ENCODE data around the gene FUT2. TPM values are rescaled to one million over a fixed set of nuclear protein-coding genes. Genes with fewer than 3 reads are reported as not detected.
"Not testable (repeated sequence)": the region's sequence is repeated elsewhere in the genome, so short reads cannot be mapped to it uniquely, and the experiment has no call there.

The FUT2 gene
- total and polyA plus RNA-seq, 2 donors (not counting 1 experiment from before 2014, with no cell fraction given) = under 0.01 TPM; not detected in 1

- no peak for DNase-seq (ENCODE audit: low read depth in 2 of 2)
- H3K79me2 ChIP-seq (ENCODE audit: control insufficient read depth, insufficient read depth, low read length) = no peaks in the 10 kb centered on the region
- TF ChIP-seq EZH2 (IDR thresholded peaks at IDR 0.05; ENCODE audit: low read length, missing control alignments) (no peak), CTCF (conservative IDR thresholded peaks at IDR 0.05 in 1 of 2, IDR thresholded peaks at IDR 0.05 in 1 of 2; ENCODE audit: low read depth in 1 of 2, low read length in 2 of 2) (no peak)
- H3K9me3 ChIP-seq (ENCODE audit: control insufficient read depth, insufficient read depth, low read depth, low read length) = no peaks in the 10 kb centered on the region
- no peaks in the 10 kb centered on the region for H4K20me1 ChIP-seq (ENCODE audit: control insufficient read depth, extremely low read depth, insufficient read depth, low read length)
- H3K9ac ChIP-seq (ENCODE audit: insufficient read depth, low read length) = no peak overlapping the region
- no peak overlapping the region for H3K4me2 ChIP-seq (ENCODE audit: extremely low read depth, insufficient read depth, low read length)
- no peaks in the 10 kb centered on the region for H3K27me3 ChIP-seq (ENCODE audit: control insufficient read depth, insufficient read depth, low read length)
- no peaks in the 10 kb centered on the region for H3K36me3 ChIP-seq (ENCODE audit: control insufficient read depth, insufficient read depth, low read length)
- no peak overlapping the region for H2AFZ ChIP-seq (ENCODE audit: low read length)
- no peak overlapping the region for H3K27ac ChIP-seq (ENCODE audit: insufficient read depth, low read length)
- H3K4me1 ChIP-seq (ENCODE audit: control insufficient read depth, extremely low read depth, insufficient read depth, low read length) = no peaks in the 10 kb centered on the region
- no peak overlapping the region for H3K4me3 ChIP-seq (replicated peaks in 1 of 4; ENCODE audit: control extremely low read depth in 1 of 4, insufficient read depth in 1 of 4, low read depth in 3 of 4, low read length in 4 of 4)
Observed at GRCh38 chr19:48687776-48688175, 8.0 kb upstream of the FUT2 start.

GRCh38 chr19:48689449-48689848 is 6.3 kb upstream of the FUT2 start:
- no peak overlapping the region for H3K4me2 ChIP-seq (ENCODE audit: extremely low read depth, insufficient read depth, low read length)
- H3K4me3 ChIP-seq (replicated peaks in 1 of 4; ENCODE audit: control extremely low read depth in 1 of 4, insufficient read depth in 1 of 4, low read depth in 3 of 4, low read length in 4 of 4) = no peak overlapping the region
- DNase-seq (ENCODE audit: low read depth in 2 of 2) = no peak
- H3K4me1 ChIP-seq (ENCODE audit: control insufficient read depth, extremely low read depth, insufficient read depth, low read length) = no peaks in the 10 kb centered on the region
- TF ChIP-seq CTCF (conservative IDR thresholded peaks at IDR 0.05 in 1 of 2, IDR thresholded peaks at IDR 0.05 in 1 of 2; ENCODE audit: low read depth in 1 of 2, low read length in 2 of 2) = no peak
- TF ChIP-seq EZH2 (IDR thresholded peaks at IDR 0.05; ENCODE audit: low read length, missing control alignments) = no peak
- no peaks in the 10 kb centered on the region for H3K79me2 ChIP-seq (ENCODE audit: control insufficient read depth, insufficient read depth, low read length)
- H3K27me3 ChIP-seq (ENCODE audit: control insufficient read depth, insufficient read depth, low read length) = no peaks in the 10 kb centered on the region
- no peak overlapping the region for H3K27ac ChIP-seq (ENCODE audit: insufficient read depth, low read length)
- H3K9me3 ChIP-seq (ENCODE audit: control insufficient read depth, insufficient read depth, low read depth, low read length) = no peaks in the 10 kb centered on the region
- H3K36me3 ChIP-seq (ENCODE audit: control insufficient read depth, insufficient read depth, low read length) = no peaks in the 10 kb centered on the region
- H3K9ac ChIP-seq (ENCODE audit: insufficient read depth, low read length) = no peak overlapping the region
- H4K20me1 ChIP-seq (ENCODE audit: control insufficient read depth, extremely low read depth, insufficient read depth, low read length) = no peaks in the 10 kb centered on the region
- no peak overlapping the region for H2AFZ ChIP-seq (ENCODE audit: low read length)

DNA sequence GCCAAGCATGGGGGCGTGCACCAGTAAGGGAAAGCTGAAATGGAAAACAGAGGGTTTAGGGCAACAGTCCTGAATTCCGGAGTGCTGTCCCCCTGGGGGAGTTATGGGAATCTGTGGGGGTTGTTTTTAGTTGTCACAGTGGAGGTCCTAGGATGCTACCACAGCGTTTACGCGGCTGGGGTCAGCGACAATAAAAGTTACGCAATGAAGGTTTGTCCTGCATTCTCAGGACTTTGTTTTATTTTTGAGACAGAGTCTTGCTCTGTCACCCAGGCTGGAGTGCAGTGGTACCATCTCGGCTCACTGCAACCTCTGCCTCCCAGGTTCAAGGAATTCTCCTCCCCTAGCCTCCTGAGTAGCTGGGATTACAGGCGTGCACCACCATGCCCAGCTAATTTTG is 2.1 kb upstream of the FUT2 start:
- H2AFZ ChIP-seq (ENCODE audit: low read length); H3K27me3 ChIP-seq (ENCODE audit: control insufficient read depth, insufficient read depth, low read length); H3K79me2 ChIP-seq (ENCODE audit: control insufficient read depth, insufficient read depth, low read length); DNase-seq (ENCODE audit: low read depth in 2 of 2); H3K4me2 ChIP-seq (ENCODE audit: extremely low read depth, insufficient read depth, low read length); H3K36me3 ChIP-seq (ENCODE audit: control insufficient read depth, insufficient read depth, low read length); H3K27ac ChIP-seq (ENCODE audit: insufficient read depth, low read length); H3K9me3 ChIP-seq (ENCODE audit: control insufficient read depth, insufficient read depth, low read depth, low read length); H4K20me1 ChIP-seq (ENCODE audit: control insufficient read depth, extremely low read depth, insufficient read depth, low read length); H3K4me3 ChIP-seq (replicated peaks in 1 of 4; ENCODE audit: control extremely low read depth in 1 of 4, insufficient read depth in 1 of 4, low read depth in 3 of 4, low read length in 4 of 4); H3K4me1 ChIP-seq (ENCODE audit: control insufficient read depth, extremely low read depth, insufficient read depth, low read length); H3K9ac ChIP-seq (ENCODE audit: insufficient read depth, low read length): not testable (repeated sequence)
